Thyroid gland (tissue), 4 donors: ENCODE measurements around the gene ERP44. TPM values are rescaled to one million over a fixed set of nuclear protein-coding genes. Genes with fewer than 3 reads are reported as not detected.

ENCODE experiments used
- DNase-seq, 2 donors: peaks; one replicate each; pipeline ENCODE4 v3.0.0-alpha.2; 2019
- H3K27ac ChIP-seq, 3 donors: fragments of 200-600 bp; sonication (generic); 1 replicate in 2 of 3; 2 replicates in 1 of 3; pipeline ENCODE4 v1.5.1; 2016 to 2019; ENCODE audit warnings: mild to moderate bottlenecking in 1 of 3, moderate library complexity in 1 of 3
- H3K27me3 ChIP-seq: fragments of 200-600 bp; sonication (generic); one replicate; pipeline ENCODE4 v1.5.1; 2019
- H3K36me3 ChIP-seq, 2 donors: fragments of 200-600 bp; sonication (generic); one replicate each; pipeline ENCODE4 v1.5.1; 2016 to 2019
- H3K4me1 ChIP-seq, 2 donors: fragments of 200-600 bp; sonication (generic); one replicate each; pipeline ENCODE4 v1.5.1; 2017 to 2019
- H3K4me3 ChIP-seq, 3 donors: fragments of 200-600 bp; sonication (generic); replicated peaks in 1 of 3; 1 replicate in 2 of 3; 2 replicates in 1 of 3; pipeline ENCODE4 v1.5.1; 2016; ENCODE audit warnings: mild to moderate bottlenecking in 1 of 3
- H3K9me3 ChIP-seq: fragments of 200-600 bp; sonication (generic); one replicate; pipeline ENCODE4 v1.5.1; 2017
- CTCF ChIP-seq, 6 experiments: fragments of 200-600 bp in 3 of 6; fragments of 450-650 bp in 3 of 6; sonication (generic) in 3 of 6; IDR thresholded peaks; one replicate each; pipeline ENCODE4 v1.5.1; 2016 to 2019; ENCODE audit warnings: antibody characterized with exemption in 6 of 6, mild to moderate bottlenecking in 2 of 6, inconsistent platforms in 1 of 6, moderate library complexity in 1 of 6
- POLR2A ChIP-seq, 2 donors: fragments of 450-650 bp; IDR thresholded peaks; one replicate each; pipeline ENCODE4 v1.6.1; 2017; ENCODE audit warnings: antibody characterized with exemption in 2 of 2, mild to moderate bottlenecking in 2 of 2, moderate library complexity in 1 of 2
- WGBS, 2 donors: methylation state at CpG; one replicate each; pipeline ENCODE4 v1.1.5; 2017; 5-methylcytosine and 5-hydroxymethylcytosine counted together
- intact Hi-C: fragments of 100-400 bp; cut with DNase I; formaldehyde crosslinking; loops from one replicate; pipeline ENCODE4 v1.15.1; 2023
- total RNA-seq, 4 donors: library from RNA; depleted of rRNA; stranded (reverse); fragments of >200 nt; gene quantifications; one replicate each; pipeline ENCODE4 v1.2.3, GENCODE V29; 2016

Gene ERP44
- total RNA-seq, 4 donors from 2014 or later, result 23.7 to 36.2 (median 29.0) TPM

GRCh38 chr9:100057624-100058023 lies 41.2 kb downstream of the ERP44 start:
- intact Hi-C loops, result no loop called here
- no peaks in the 10 kb centered on the region for H3K36me3 ChIP-seq
- H3K27me3 ChIP-seq, result no peaks in the 10 kb centered on the region
- H3K27ac ChIP-seq, result no peak overlapping the region
- no peak overlapping the region for H3K4me3 ChIP-seq
- no peaks in the 10 kb centered on the region for H3K9me3 ChIP-seq
- no peak for DNase-seq
- H3K4me1 ChIP-seq, result no peaks in the 10 kb centered on the region
- TF ChIP-seq CTCF (IDR thresholded peaks at IDR 0.05) (no peak), POLR2A (IDR thresholded peaks at IDR 0.05) (no peak)

DNA sequence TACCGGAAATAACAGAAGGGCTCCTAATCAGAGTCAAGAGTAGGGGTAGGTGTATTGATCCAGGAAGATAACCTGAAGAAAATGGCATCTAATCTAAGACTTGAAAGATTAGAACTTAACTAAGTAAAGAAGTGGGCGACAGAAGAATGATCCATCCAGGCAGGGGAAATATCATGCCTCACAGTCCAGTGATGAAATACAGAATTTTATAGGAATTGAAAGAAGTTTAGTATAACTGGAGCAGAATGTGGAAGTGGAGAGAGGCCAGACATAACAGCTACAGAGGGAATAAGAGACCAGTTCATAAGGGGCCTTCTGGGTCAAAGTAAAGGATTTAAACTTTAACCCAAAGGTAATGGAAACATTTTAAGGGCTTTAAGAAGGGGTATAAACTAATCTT lies 42.2 kb downstream of the ERP44 start:
- no peak overlapping the region for H3K4me3 ChIP-seq
- H3K27me3 ChIP-seq, result no peaks in the 10 kb centered on the region
- H3K27ac ChIP-seq, result no peak overlapping the region
- H3K9me3 ChIP-seq, result no peaks in the 10 kb centered on the region
- peaks cover 0 to 3% of the 10 kb centered on the region in 2 donors for H3K36me3 ChIP-seq
- no peaks in the 10 kb centered on the region for H3K4me1 ChIP-seq
- 96% methylated on average over 2 of the region's 2 CpGs for WGBS, 2 donors
- no peak for DNase-seq
- TF ChIP-seq CTCF (IDR thresholded peaks at IDR 0.05) (no peak), POLR2A (IDR thresholded peaks at IDR 0.05) (no peak)
- intact Hi-C loops, result no loop called here

DNA sequence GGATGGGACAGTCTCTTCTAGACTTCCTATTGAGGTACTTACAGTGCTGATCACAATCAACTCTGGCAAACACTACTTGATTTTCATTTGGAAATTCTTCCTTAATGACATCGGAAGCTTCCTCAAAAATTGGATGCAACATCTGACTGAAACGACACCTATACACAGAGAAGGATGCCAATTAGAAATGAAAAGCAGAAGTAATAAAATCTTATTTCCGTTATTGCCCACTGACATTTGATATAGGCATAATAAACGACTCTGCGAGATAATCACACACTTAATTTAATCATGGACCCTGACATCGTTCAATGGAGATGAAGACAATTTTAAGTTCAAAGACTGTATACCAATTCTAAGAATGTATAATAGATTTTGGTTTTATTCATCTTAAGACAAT lies 46.4 kb downstream of the ERP44 start:
- DNase-seq, result no peak
- WGBS, 2 donors, result 89 to 92% methylated on average over 6 of the region's 6 CpGs
- TF ChIP-seq CTCF (IDR thresholded peaks at IDR 0.05), result no peak
- TF ChIP-seq POLR2A (IDR thresholded peaks at IDR 0.05), result no peak
- Histone ChIP-seq H3K27me3 (no peaks in the 10 kb centered on the region), H3K9me3 (no peaks in the 10 kb centered on the region), H3K4me1 (no peaks in the 10 kb centered on the region), H3K4me3 (no peak overlapping the region), H3K27ac (no peak overlapping the region), H3K36me3 (peaks cover 0 to 9% of the 10 kb centered on the region in 2 donors)
- intact Hi-C loops, result no loop called here

DNA sequence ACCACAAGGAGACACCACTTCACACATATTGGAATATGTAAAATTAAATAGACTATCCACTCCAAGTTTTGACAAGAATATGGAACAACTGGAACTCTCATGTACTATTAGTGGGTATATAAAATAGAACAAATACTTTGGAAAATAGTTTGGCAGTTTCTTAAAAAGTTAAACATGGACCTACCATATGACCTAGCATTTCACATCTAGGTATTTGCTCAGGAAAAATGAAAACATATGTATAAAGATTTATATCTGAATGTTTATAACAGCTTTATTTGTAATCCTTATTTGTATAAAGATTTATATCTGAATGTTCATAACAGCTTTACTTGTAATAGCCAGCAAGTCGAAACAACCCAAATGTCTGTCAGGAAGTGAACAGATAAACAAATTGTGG lies 49.2 kb downstream of the ERP44 start:
- no peaks in the 10 kb centered on the region for H3K4me1 ChIP-seq
- no peak overlapping the region for H3K4me3 ChIP-seq
- 78 to 94% methylated on average over 1 of the region's 1 CpG for WGBS, 2 donors
- intact Hi-C loops, result no loop called here
- H3K27me3 ChIP-seq, result no peaks in the 10 kb centered on the region
- no peak overlapping the region for H3K27ac ChIP-seq
- H3K9me3 ChIP-seq, result no peaks in the 10 kb centered on the region
- DNase-seq, result no peak
- no peak for TF ChIP-seq POLR2A (IDR thresholded peaks at IDR 0.05)
- TF ChIP-seq CTCF (IDR thresholded peaks at IDR 0.05), result no peak
- H3K36me3 ChIP-seq, result peaks cover 0 to 9% of the 10 kb centered on the region in 2 donors

DNA sequence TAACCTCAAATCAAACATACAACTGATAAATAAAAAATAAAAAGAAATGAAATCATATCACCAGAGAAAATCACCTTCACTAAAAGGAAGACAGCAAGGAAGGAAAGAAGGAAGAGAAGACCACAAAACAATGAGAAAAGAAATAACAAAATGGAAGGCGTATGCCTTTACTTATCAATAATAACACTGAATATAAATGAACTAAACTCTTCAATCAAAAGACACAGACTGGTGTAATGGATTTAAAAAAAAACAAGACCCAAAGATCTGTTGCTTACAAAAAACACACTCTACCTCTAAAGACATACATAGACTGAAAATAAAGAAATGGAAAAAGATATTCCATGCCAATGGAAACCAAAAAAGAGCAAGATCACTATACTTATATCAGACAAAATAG lies 60.3 kb downstream of the ERP44 start:
- no peak for DNase-seq
- intact Hi-C loops, result no loop called here
- 91 to 98% methylated on average over 1 of the region's 1 CpG for WGBS, 2 donors

More for the DNA sequence above, 60.3 kb downstream of the ERP44 start:
- Histone ChIP-seq H3K27ac (no peak overlapping the region), H3K36me3 (no peaks in the 10 kb centered on the region), H3K4me3 (no peak overlapping the region), H3K9me3 (no peaks in the 10 kb centered on the region), H3K27me3 (no peaks in the 10 kb centered on the region), H3K4me1 (no peaks in the 10 kb centered on the region)
- TF ChIP-seq CTCF (IDR thresholded peaks at IDR 0.05), result no peak
- no peak for TF ChIP-seq POLR2A (IDR thresholded peaks at IDR 0.05)
